Prostate gland (tissue), 2 donors: ENCODE results near the gene TMEM240. TPM values are rescaled to one million over a fixed set of nuclear protein-coding genes. Genes with fewer than 3 reads are reported as not detected.
A peak's percentile ranks its signal among the peaks of the same experiment; 100 is the strongest.

Experiments
- DNase-seq: peaks from one replicate; pipeline ENCODE4 v3.0.0-alpha.2; 2019; ENCODE audit warnings: low spot score
- H3K27ac ChIP-seq, 2 donors: fragments of 200-600 bp; sonication (generic); 2 replicates each; pipeline ENCODE4 v1.5.1; 2017 to 2019
- H3K27me3 ChIP-seq: fragments of 200-600 bp; sonication (generic); replicated peaks from 2 replicates; pipeline ENCODE4 v1.5.1; 2019; ENCODE audit not compliant: insufficient read depth
- H3K36me3 ChIP-seq, 2 donors: fragments of 200-600 bp; sonication (generic); 1 replicate in 1 of 2; 2 replicates in 1 of 2; pipeline versions ENCODE4 v1.5.1 to v1.8.1; 2017 to 2019
- H3K4me1 ChIP-seq: fragments of 200-600 bp; sonication (generic); replicated peaks from 2 replicates; pipeline ENCODE4 v1.5.1; 2019
- H3K4me3 ChIP-seq, 2 donors: fragments of 200-600 bp; sonication (generic); 2 replicates each; pipeline ENCODE4 v1.5.1; 2017 to 2019
- H3K9me3 ChIP-seq: fragments of 200-600 bp; sonication (generic); 2 replicates; pipeline ENCODE4 v1.5.1; 2017
- POLR2A ChIP-seq: fragments of 450-650 bp; IDR thresholded peaks from one replicate; pipeline ENCODE4 v1.6.1; 2016; ENCODE audit warnings: antibody characterized with exemption, mild to moderate bottlenecking
- POLR2AphosphoS5 ChIP-seq: sonication (generic); formaldehyde crosslinking; IDR thresholded peaks from one replicate; pipeline ENCODE4 v1.6.1; 2017; ENCODE audit warnings: antibody characterized with exemption
- WGBS: methylation state at CpG from one replicate; pipeline ENCODE4 v1.1.5; 2018; 5-methylcytosine and 5-hydroxymethylcytosine counted together
- intact Hi-C: fragments of 100-400 bp; cut with DNase I; formaldehyde crosslinking; loops from one replicate; pipeline ENCODE4 v1.14.2; 2022
- total RNA-seq, 2 donors: library from RNA; depleted of rRNA; stranded (reverse); fragments of >200 nt; gene quantifications; one replicate each; pipeline ENCODE4 v1.1.0, GENCODE V29; 2016
- TF ChIP-seq, protein P1 (sequence below), 4 experiments: fragments of 200-600 bp in 2 of 4; fragments of 450-650 bp in 2 of 4; sonication (generic) in 2 of 4; IDR thresholded peaks; 1 replicate in 3 of 4; 2 replicates in 1 of 4; pipeline ENCODE4 v1.5.1; 2016 to 2019; ENCODE audit warnings: antibody characterized with exemption in 4 of 4, mild to moderate bottlenecking in 2 of 4, moderate library complexity in 2 of 4

Gene TMEM240
- total RNA-seq, 2 donors from 2014 or later = 4.5 to 6.8 TPM

DNA sequence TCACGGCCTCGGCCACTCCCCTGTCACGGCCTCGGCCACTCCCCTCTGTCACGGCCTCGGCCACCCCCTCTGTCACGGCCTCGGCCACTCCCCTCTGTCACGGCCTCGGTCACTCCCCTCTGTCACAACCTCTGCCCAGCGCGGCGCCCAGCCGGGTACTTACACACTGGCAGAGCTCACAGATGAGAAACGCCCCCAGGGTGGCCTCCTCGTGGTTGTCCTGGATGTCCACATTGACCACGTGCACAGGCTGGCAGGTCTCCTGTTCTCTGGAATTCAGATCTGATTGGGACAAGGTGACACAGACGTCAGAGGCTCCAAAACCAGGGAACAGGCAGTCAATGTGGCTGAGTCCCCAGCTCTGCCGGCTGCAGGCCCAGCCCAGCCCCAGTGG lies 3.3 kb upstream of the TMEM240 start:
- Histone ChIP-seq H3K27ac (no peak overlapping the region), H3K9me3 (no peaks in the 10 kb centered on the region), H3K27me3 (no peaks in the 10 kb centered on the region), H3K4me1 (peaks cover 4% of the 10 kb centered on the region), H3K4me3 (no peak overlapping the region), H3K36me3 (no peaks in the 10 kb centered on the region)
- 63% methylated on average over 19 of the region's 19 CpGs for WGBS
- intact Hi-C loops = no loop called here
- DNase-seq = peak; percentile 51
- TF ChIP-seq POLR2A (no peak), POLR2AphosphoS5 (peak; percentile 45)

DNA sequence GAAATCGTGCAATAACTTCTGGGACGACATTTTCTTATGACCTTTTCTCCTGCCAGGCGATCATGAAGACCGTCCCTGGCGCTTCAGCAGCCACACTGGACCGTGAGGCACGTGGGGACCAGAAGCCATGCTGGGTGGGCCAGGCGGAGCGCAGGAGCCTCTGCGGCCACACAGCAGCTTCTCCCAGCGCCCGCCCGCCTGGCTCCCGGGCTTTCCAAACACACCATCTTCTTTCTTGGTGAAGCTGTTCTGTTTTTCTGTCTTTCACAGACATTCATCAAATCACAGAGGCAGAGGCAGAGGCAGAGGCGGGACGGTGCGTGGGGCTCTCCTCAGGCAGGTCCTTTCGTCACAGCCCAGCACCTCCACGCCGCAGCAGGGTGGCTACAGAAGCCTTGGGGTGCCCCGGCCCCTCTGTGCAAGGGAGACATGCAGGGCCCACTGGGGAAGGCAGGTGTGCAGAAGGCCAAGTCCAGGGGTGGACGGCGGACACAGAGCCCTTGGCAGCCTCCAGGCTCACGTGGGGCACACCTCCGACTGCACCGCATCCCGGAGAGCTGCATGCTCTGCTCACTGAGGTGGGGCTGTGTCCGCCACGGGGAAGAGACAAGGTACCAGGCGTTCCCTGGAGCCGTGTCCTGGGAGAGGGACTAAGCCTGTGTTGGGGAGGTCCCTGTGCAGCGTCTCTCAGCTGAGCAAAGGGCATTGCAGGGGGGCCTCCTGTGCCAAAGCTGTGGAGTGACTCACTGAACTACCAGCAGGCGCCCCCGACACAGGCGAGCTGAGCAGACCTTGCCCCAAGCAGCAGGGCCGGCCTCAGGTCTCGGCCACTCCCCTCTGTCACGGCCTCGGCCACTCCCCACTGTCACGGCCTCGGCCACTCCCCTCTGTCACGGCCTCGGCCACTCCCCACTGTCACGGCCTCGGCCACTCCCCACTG lies 2.6 kb upstream of the TMEM240 start:
- DNase-seq = no peak
- WGBS = 87% methylated on average over 45 of the region's 45 CpGs
- Histone ChIP-seq H3K4me1 (peaks cover 4% of the 10 kb centered on the region), H3K9me3 (no peaks in the 10 kb centered on the region), H3K27me3 (no peaks in the 10 kb centered on the region), H3K27ac (no peak overlapping the region), H3K4me3 (no peak overlapping the region), H3K36me3 (no peaks in the 10 kb centered on the region)
- intact Hi-C loops = no loop called here
- TF ChIP-seq, protein P1, sequence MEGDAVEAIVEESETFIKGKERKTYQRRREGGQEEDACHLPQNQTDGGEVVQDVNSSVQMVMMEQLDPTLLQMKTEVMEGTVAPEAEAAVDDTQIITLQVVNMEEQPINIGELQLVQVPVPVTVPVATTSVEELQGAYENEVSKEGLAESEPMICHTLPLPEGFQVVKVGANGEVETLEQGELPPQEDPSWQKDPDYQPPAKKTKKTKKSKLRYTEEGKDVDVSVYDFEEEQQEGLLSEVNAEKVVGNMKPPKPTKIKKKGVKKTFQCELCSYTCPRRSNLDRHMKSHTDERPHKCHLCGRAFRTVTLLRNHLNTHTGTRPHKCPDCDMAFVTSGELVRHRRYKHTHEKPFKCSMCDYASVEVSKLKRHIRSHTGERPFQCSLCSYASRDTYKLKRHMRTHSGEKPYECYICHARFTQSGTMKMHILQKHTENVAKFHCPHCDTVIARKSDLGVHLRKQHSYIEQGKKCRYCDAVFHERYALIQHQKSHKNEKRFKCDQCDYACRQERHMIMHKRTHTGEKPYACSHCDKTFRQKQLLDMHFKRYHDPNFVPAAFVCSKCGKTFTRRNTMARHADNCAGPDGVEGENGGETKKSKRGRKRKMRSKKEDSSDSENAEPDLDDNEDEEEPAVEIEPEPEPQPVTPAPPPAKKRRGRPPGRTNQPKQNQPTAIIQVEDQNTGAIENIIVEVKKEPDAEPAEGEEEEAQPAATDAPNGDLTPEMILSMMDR (IDR thresholded peaks at IDR 0.05) = no peak
- TF ChIP-seq POLR2AphosphoS5 = no peak
- TF ChIP-seq POLR2A = no peak

DNA sequence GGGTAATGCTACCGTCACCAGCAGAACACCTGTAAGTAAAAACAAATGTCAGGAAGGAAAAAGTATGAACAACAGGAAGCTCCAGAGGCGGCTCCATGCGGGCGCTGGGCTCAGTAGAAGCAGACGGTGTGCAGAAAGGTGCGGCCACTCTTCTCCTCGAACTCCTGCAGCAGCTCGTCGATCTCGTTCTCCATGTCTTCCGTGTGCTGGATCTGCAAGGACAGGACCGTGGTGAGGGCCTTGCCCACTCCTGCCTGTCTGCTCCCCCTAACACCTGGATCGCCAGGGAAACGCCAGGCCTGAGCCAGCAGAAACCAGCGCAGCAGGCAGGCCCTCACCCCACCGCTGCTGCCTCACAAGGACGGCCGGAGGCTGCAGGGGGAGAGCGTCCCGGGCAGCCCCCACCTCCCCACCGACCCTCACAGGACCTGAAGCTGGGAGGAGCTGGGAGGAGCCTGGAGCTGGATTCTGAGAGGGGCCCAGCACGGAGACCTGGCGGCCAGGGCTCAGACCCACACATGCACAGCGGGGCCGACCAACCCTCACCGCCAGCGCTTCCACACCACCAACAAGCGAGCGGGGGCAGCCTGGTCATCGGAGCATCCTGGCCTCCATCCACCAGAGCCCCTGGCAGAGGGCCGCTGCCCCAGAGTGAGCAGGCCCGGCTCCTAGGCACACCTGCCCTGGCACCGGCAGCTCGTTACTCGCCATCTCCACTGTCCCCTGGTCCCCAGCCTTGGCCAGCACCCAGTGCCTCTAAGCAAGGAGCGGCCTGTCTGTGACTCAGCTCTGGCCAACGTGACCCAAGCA lies 1.7 kb upstream of the TMEM240 start:
- TF ChIP-seq POLR2A (no peak), POLR2AphosphoS5 (no peak)
- TF ChIP-seq, protein P1 (IDR thresholded peaks at IDR 0.05) = no peak
- intact Hi-C loops = no loop called here
- no peaks in the 10 kb centered on the region for H3K27me3 ChIP-seq
- no peak for DNase-seq
- no peak overlapping the region for H3K27ac ChIP-seq
- no peaks in the 10 kb centered on the region for H3K9me3 ChIP-seq
- no peak overlapping the region for H3K4me3 ChIP-seq
- H3K4me1 ChIP-seq = peaks cover 4% of the 10 kb centered on the region
- WGBS = 67% methylated on average over 37 of the region's 37 CpGs
- H3K36me3 ChIP-seq = no peaks in the 10 kb centered on the region

DNA sequence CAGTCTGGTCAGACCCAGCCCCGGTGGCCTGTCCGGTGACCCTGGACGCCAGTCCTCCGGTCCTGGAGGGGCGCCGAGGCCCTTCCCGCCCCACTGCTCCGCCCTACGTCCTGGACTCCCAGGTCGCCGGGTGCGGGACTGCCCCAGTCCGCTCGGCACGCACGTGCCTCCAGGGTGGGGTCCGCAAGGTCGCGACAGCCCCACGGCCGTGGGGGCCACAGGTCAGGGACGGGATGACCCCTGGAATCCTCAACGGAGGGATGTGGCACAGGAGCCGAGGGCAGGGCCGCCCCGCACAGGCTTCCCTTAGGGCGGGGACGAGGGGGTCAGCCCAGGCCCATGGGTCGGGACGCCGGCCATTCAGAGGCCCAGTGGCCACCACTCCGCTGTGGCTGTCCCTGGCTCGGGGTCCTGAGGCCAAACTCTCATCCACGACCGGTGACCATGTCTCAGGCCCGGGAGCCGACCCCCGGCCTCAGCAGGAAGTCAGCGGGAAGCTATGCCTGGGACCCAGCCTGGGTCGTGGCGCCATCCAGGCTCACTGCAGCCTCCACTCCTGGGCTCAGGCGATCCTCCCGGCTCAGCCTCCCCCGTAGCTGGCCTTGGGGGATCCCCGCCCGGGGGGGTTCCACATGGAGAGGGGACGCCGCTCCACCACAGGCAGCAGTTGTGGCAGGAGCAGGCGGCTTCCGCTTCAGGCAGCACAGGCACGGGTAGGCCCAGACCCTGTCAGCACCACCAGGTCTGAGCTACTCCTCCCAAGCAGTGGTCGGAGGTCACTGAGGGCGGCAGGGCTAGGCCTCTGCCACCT lies 599 bp upstream of the TMEM240 start:
- H3K27me3 ChIP-seq = no peaks in the 10 kb centered on the region
- WGBS = 25% methylated on average over 23 of the region's 53 CpGs
- TF ChIP-seq POLR2AphosphoS5 (no peak), POLR2A (no peak)
- TF ChIP-seq, protein P1 (IDR thresholded peaks at IDR 0.05) = no peak
- no peak for DNase-seq
- H3K36me3 ChIP-seq = no peaks in the 10 kb centered on the region
- intact Hi-C loops = no loop called here
- H3K4me1 ChIP-seq = peaks cover 4% of the 10 kb centered on the region
- peak overlapping the region; percentile 62 for H3K27ac ChIP-seq
- H3K9me3 ChIP-seq = no peaks in the 10 kb centered on the region
- peak overlapping the region; percentile 54 to 64 for H3K4me3 ChIP-seq
